LoVo (cell line): ENCODE results near the gene NOC4L.

Experiments
- DNase-seq: peaks from one replicate; pipeline ENCODE4 v3.0.0-alpha.2; 2016; ENCODE audit warnings: low spot score

The NOC4L gene

DNA sequence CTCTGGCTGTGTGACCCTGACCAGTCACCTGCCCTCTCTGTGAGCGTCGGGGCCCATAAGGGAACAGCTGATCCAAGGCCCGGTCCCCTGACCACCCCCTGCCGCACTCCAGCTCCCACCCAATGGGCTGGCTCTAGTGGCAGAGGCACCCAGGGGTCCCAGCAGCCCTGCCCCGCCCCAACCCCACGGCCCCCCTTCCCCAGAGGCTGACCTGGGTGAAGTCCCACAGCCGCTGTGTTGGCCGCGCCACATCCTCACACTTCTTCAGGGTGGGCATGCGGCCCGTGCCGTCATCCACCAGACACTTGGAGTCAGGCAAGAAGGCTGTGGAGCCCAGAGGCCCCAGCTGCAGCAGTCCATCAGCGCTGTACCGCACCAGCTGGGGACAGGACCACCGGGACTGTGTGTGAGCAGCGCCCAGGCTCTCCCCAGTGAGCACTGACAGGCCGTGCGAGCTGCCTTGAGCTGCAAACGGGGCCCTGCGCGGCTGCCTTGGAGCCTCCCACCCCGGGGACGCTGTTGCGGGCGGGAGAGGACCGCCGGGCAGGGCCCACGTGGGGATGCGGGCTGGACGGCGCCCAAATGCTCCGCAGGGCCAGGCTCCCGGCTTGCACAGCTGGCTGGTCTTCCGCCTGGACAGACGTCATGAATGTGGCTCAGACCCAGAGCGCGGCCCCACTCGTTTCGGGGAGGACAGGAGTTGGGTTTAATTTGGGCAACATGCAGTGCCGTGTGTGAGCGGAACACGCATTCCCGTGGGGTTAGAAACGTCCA lies 53.5 kb downstream of the NOC4L start:
- DNase-seq: no peak

DNA sequence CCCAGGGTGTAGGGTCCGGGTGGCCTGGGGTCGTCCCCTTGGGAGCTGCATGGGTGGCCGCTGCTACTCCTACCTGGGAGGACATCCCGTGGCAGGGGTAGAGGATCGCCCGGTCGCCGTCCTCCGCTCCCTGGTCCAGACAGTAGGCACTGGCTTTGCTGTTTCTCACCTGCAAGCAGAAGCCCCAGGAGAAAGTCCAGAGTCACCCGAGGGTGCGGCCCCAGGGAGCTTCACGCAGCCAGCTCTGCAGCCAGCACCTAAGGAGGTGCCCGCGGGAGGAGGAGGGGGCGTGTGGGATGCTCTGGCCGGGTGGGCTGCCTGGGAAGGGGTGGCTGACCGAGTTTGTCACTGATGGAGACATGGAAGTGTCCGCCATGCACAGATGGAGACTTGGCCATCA lies 54.8 kb downstream of the NOC4L start:
- no peak for DNase-seq

- no peak for DNase-seq
Observed at GRCh38 chr12:132199526-132200319, 55.5 kb downstream of the NOC4L start.

- no peak for DNase-seq
Observed at GRCh38 chr12:132200800-132201199, 56.5 kb downstream of the NOC4L start.

GRCh38 chr12:132201391-132202120 lies 57.3 kb downstream of the NOC4L start:
- no peak for DNase-seq
